GM12874 (cell line): Measurements from ENCODE around the gene C1QTNF12.

Experiments
- CTCF ChIP-seq: IDR thresholded peaks from 2 replicates; pipeline ENCODE4 v1.5.1; 2011; ENCODE audit warnings: low read depth, mild to moderate bottlenecking, control low read depth, low read length, moderate library complexity; ENCODE audit not compliant: insufficient read depth

C1QTNF12 gene

DNA sequence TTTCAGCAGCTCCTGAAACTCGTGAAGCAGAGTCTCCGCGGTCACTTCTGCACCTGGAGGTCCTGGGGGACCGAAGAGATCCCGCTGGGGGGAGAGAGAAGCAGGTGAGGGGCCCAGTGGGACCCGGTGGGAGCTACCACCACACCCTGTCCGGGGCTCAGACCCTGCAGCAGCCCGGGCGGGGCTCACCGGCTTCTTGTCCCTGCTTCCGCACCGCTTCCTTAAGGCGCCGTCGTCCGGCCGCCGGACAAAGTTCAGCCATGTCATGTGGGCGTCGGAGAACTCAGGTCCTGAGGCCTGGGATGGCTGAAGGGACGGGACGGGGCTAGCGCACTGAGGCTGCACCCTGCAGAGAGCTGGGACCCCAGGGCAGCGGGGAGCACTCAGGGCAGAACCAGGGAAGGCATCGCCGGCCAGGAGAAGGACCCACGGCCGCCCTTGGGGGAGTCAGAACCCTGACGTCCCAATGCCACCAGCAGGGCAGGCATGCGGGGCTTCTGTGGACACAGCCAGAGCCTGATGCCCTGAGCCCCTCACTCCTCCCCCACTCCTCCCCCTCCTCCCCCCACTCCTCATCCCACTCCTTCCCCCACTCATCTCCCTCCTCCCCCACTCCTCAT lies 2.2 kb downstream of the C1QTNF12 start:
- no peak for TF ChIP-seq CTCF

DNA sequence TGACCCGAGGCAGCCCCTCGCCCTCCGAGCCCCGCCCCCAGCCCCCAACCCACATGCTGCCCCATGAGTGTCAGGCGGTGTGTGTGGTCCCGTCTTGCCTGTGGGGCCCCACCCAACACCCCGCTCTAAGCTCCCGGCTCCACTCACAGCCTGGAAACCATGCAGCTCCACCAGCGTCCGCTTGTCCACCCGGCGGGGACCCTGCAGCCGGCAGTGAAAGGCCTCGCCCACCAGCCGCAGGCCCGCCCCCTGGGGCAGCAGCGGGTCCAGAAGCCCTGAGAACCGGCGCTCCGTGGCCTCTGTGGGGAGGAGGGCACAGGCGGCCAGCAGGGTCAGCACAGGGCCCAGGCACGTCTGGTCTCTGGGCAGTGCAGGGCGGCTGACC lies 2.7 kb downstream of the C1QTNF12 start:
- no peak for TF ChIP-seq CTCF

GRCh38 chr1:1243266-1243660 lies 3.3 kb downstream of the C1QTNF12 start:
- no peak for TF ChIP-seq CTCF

DNA sequence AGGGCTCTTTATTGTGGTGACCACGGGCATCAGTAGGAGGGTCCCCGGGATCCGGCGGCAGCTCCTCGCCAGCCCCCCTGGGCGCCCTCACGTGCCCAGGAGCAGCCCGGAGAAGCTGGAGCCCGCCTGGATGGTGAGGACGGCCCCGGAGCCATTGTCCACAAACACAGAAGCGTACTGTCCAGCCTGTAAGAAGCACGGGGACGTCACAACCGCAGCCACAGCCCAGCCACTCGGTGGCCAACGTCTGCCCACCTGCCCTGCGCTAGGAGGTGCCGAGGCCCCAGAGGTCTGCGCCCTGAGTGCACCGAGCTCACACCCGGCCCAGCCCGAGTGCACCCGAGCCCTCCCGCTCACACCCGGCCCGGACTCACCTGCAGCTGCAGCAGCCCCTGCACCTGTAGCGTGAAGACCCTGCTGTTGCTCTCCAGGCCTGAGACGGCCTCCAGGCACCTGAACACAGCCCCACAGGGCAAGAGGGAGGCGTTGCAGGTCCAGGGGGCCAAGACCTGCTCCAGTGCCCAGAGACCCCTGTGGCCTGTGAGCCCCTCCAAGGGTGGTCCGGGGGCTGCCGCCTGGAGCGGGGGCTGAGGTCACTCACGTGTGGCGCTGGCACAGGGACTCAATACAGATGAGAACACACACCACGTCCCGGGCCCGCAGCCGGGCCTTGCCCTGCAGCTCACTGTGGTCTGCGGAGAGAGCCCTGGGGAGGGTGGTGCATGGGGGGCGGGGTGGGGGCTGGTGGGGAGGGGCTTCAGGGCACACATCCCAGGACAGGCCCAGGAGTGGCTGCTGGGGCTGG lies 3.9 kb downstream of the C1QTNF12 start:
- no peak for TF ChIP-seq CTCF

DNA sequence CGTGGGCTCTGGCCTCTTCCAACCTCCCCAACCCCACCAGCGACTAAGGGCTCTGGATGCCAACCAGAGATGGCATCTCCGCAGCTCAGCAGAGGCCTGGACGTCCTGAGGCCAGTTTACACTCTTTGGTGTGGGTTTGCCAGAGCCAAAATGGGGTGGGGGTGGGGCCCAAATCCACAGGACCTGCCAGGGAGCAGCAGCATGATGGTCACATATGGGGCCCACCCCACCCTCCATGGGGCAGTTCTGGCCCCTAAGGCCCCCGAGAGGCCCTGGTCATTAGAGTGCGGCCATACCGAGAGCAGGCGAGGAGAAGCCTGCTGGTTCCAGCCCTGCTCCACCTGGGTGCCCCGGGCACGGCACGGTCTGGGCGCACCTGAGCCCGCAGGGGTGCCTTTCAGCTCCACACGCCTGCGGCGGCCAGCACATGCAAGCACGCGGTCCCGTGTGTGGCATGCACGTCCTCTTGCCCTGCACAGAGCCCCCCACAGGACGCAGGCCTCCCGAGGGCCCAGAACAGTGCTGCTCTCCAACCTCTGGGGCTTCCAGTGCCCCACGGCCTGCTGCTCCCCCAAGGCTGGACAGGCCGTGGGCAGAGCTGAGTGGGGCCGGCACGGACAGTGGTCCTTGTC lies 4.8 kb downstream of the C1QTNF12 start:
- no peak for TF ChIP-seq CTCF

DNA sequence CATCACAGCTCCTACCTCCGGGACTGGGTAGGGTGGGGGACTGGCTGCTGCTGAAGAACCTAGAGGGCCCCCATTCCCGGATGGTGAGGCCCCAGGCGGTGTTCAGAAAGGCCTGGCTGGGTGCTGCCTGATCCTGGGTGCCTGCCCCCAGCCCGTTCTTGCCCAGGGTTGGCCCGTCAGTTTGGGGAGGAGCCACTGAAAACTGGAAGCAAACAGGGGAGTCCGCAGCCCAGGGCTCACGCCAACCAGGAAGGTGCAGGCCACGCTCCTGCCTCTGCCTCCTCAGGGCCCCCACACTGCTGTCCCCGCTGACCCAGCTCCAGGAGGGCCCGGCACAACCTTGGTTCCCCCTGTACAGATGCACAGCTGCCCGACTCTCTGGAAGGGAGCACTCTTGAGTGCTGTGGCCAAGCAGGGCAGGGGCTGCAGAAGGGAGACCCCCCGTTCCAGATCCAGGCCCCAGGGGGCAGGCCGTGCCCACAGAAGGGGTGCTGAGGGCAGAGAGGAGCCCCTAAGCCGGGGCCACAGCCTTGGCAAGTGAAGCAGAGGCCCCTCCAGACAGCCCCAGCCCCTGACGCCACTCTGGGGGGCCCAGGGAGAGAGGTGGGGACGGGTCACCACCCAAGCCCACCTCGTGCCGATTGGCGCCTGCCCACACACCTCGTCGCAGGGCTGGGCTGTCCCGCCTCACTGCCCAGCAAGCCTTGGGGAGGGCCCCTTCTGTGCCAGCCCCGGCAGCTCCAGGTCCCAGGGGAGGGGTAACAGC lies 5.5 kb downstream of the C1QTNF12 start:
- no peak for TF ChIP-seq CTCF

- no peak for TF ChIP-seq CTCF
Measured at GRCh38 chr1:1240348-1240732, 6.2 kb downstream of the C1QTNF12 start.
